GM23338 (cell line): ENCODE data around the gene SLC35F4.

ENCODE experiments used
- CREB1 ChIP-seq: fragments of 250-450 bp; sonication (Bioruptor Pico); IDR thresholded peaks from 2 replicates; pipeline ENCODE4 v1.5.0; 2020; ENCODE audit warnings: low read depth, mild to moderate bottlenecking, moderate library complexity
- CTCF ChIP-seq, 2 experiments: fragments of 200-600 bp in 1 of 2; sonication (generic) in 1 of 2; conservative IDR thresholded peaks; 2 replicates each; pipeline versions ENCODE4 v1.5.1 to v1.6.1; 2016 to 2017; ENCODE audit warnings: antibody characterized with exemption in 2 of 2, low read depth in 2 of 2, mild to moderate bottlenecking in 2 of 2, moderate library complexity in 1 of 2
- ETS1 ChIP-seq: IDR thresholded peaks from 2 replicates; pipeline ENCODE4 v1.6.1; 2016; ENCODE audit warnings: antibody characterized with exemption
- EZH2 ChIP-seq: fragments of 200-600 bp; sonication (generic); IDR thresholded peaks from one replicate; pipeline ENCODE4 v1.8.0; 2017; ENCODE audit warnings: antibody characterized with exemption, mild to moderate bottlenecking, low read depth; ENCODE audit not compliant: unreplicated experiment
- EZH2phosphoT487 ChIP-seq: fragments of 200-600 bp; sonication (generic); IDR thresholded peaks from one replicate; pipeline ENCODE4 v1.8.1; 2018; ENCODE audit warnings: antibody characterized with exemption; ENCODE audit not compliant: unreplicated experiment
- JUNB ChIP-seq: IDR thresholded peaks from one replicate; pipeline ENCODE4 v1.6.1; 2016; ENCODE audit warnings: antibody characterized with exemption; ENCODE audit not compliant: unreplicated experiment
- NANOG ChIP-seq: IDR thresholded peaks from 2 replicates; pipeline ENCODE4 v1.6.1; 2016; ENCODE audit warnings: antibody characterized with exemption, borderline replicate concordance
- POLR2AphosphoS5 ChIP-seq: IDR thresholded peaks from 2 replicates; pipeline ENCODE4 v1.6.1; 2016; ENCODE audit warnings: antibody characterized with exemption, low read depth
- REST ChIP-seq: IDR thresholded peaks from one replicate; pipeline ENCODE4 v1.6.1; 2018; ENCODE audit warnings: antibody characterized with exemption; ENCODE audit not compliant: unreplicated experiment
- STAT1 ChIP-seq: IDR thresholded peaks from one replicate; pipeline ENCODE4 v1.6.1; 2016; ENCODE audit warnings: antibody characterized with exemption; ENCODE audit not compliant: unreplicated experiment
- ZNF331 ChIP-seq: fragments of 250-450 bp; sonication (Bioruptor Pico); IDR thresholded peaks from 2 replicates; pipeline ENCODE4 v1.5.0; 2020; ENCODE audit warnings: low read depth, mild to moderate bottlenecking, moderate library complexity
- ZNF462 ChIP-seq: fragments of 250-450 bp; sonication (Bioruptor Pico); IDR thresholded peaks from 2 replicates; pipeline ENCODE4 v1.5.0; 2020; ENCODE audit warnings: mild to moderate bottlenecking, moderate library complexity

GRCh38 chr14:57737598-57737997, 128.3 kb downstream of the SLC35F4 start:
- TF ChIP-seq CTCF (conservative IDR thresholded peaks at IDR 0.05; ENCODE audit: low read depth in 2 of 2), result no peak
- no peak for TF ChIP-seq EZH2phosphoT487
- no peak for TF ChIP-seq CREB1
- TF ChIP-seq REST, result no peak
- TF ChIP-seq NANOG, result no peak
- TF ChIP-seq STAT1, result no peak
- TF ChIP-seq EZH2, result no peak
- no peak for TF ChIP-seq POLR2AphosphoS5
- TF ChIP-seq JUNB, result no peak
- TF ChIP-seq ZNF331 (CRISPR knock-in tag), result no peak
- no peak for TF ChIP-seq ETS1
- TF ChIP-seq ZNF462 (CRISPR knock-in tag), result no peak
